WERI-Rb-1 (cell line): Measurements from ENCODE around the gene ACTN4.

Experiments used
- DNase-seq: peaks from one replicate; pipeline ENCODE4 v3.0.0-alpha.2; 2020
- H3K27ac ChIP-seq: fragments of 250-450 bp; sonication (Bioruptor Pico); 2 replicates; pipeline ENCODE4 v1.5.1; 2020; ENCODE audit warnings: mild to moderate bottlenecking, moderate library complexity
- H3K27me3 ChIP-seq: fragments of 250-450 bp; sonication (Bioruptor Pico); 2 replicates; pipeline ENCODE4 v1.5.1; 2021; ENCODE audit warnings: mild to moderate bottlenecking, low read depth, moderate library complexity; ENCODE audit not compliant: insufficient read depth, severe bottlenecking
- H3K36me3 ChIP-seq: fragments of 250-450 bp; sonication (Bioruptor Pico); 2 replicates; pipeline ENCODE4 v1.5.1; 2020; ENCODE audit warnings: mild to moderate bottlenecking, moderate library complexity
- H3K4me3 ChIP-seq: 2 replicates; pipeline ENCODE4 v1.5.1; 2011; ENCODE audit warnings: low read depth, mild to moderate bottlenecking, control low read depth, low read length
- H3K9me3 ChIP-seq: fragments of 250-450 bp; sonication (Bioruptor Pico); 2 replicates; pipeline ENCODE4 v1.5.1; 2021; ENCODE audit warnings: mild to moderate bottlenecking, moderate library complexity; ENCODE audit not compliant: severe bottlenecking
- CTCF ChIP-seq: IDR thresholded peaks from 2 replicates; pipeline ENCODE4 v1.5.1; 2011; ENCODE audit warnings: low read depth, mild to moderate bottlenecking, control low read depth, inconsistent platforms, low read length

The ACTN4 gene

GRCh38 chr19:38721496-38721895 lies 74.0 kb downstream of the ACTN4 start:
- Histone ChIP-seq H3K9me3 (no peaks in the 10 kb centered on the region), H3K27ac (no peak overlapping the region), H3K27me3 (no peaks in the 10 kb centered on the region), H3K4me3 (no peak overlapping the region), H3K36me3 (peaks cover 99% of the 10 kb centered on the region)
- TF ChIP-seq CTCF = no peak
- DNase-seq = no peak

GRCh38 chr19:38721979-38722773 lies 74.7 kb downstream of the ACTN4 start:
- DNase-seq = no peak
- no peaks in the 10 kb centered on the region for H3K9me3 ChIP-seq
- peaks cover 99% of the 10 kb centered on the region for H3K36me3 ChIP-seq
- no peak overlapping the region for H3K27ac ChIP-seq
- H3K4me3 ChIP-seq = no peak overlapping the region
- H3K27me3 ChIP-seq = no peaks in the 10 kb centered on the region
- TF ChIP-seq CTCF = no peak

GRCh38 chr19:38722947-38723605 lies 75.6 kb downstream of the ACTN4 start:
- no peak overlapping the region for H3K4me3 ChIP-seq
- DNase-seq = no peak
- H3K27ac ChIP-seq = no peak overlapping the region
- H3K9me3 ChIP-seq = no peaks in the 10 kb centered on the region
- TF ChIP-seq CTCF = no peak
- peaks cover 99% of the 10 kb centered on the region for H3K36me3 ChIP-seq
- H3K27me3 ChIP-seq = no peaks in the 10 kb centered on the region

GRCh38 chr19:38723606-38723965 lies 76.1 kb downstream of the ACTN4 start:
- no peaks in the 10 kb centered on the region for H3K27me3 ChIP-seq
- H3K4me3 ChIP-seq = no peak overlapping the region
- TF ChIP-seq CTCF = no peak
- H3K9me3 ChIP-seq = no peaks in the 10 kb centered on the region
- peaks cover 97% of the 10 kb centered on the region for H3K36me3 ChIP-seq
- DNase-seq = no peak
- no peak overlapping the region for H3K27ac ChIP-seq

- Histone ChIP-seq H3K36me3 (peaks cover 97% of the 10 kb centered on the region), H3K27ac (no peak overlapping the region), H3K9me3 (no peaks in the 10 kb centered on the region), H3K27me3 (no peaks in the 10 kb centered on the region), H3K4me3 (no peak overlapping the region)
- TF ChIP-seq CTCF = no peak
- no peak for DNase-seq
These were observed 76.8 kb downstream of the ACTN4 start for GRCh38 chr19:38723990-38724854.
